GM21717 (cell line): ENCODE data around the gene BLM.
"Not testable (repeated sequence)": the region's sequence is repeated elsewhere in the genome, so short reads cannot be mapped to it uniquely, and the experiment has no call there.

Source experiments
- ATAC-seq: cut with Tn5 transposase; IDR thresholded peaks from one replicate; pipeline ENCODE4 v1.9.1; 2021; ENCODE audit warnings: mild to moderate bottlenecking, moderate library complexity; ENCODE audit not compliant: unreplicated experiment

Gene BLM

DNA sequence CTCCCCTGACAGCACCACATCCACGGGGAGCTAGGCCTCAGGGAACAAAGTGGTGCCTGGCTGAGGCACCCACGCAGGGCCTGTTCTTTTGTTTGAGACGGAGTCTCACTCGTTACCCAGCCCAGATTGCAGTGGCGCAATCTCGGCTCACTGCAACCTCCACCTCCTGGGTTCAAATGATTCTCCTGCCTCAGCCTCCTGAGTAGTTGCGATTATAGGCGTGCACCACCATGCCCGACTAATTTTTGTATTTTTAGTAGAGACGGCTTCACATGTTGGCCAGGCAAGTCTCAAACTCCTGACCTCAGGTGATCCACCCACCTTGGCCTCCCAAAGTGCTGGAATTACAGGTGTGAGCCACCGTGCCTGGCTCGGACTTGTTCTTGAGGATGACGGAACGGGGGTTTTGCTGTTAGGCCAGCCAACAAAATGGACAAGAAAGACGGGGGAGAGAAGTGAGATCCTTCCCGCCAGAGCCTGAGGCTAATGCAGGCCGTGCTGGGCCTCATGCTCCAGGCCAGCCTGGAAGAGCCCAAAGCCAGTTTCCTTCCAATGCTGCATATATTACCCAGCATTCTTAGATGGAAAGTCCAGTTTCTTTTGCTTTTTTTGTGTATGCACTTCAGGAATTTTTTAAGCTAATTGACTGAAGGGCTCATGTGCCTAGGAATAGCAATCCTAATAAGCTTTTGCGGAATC, 123.2 kb downstream of the BLM start:
- no peak for ATAC-seq

DNA sequence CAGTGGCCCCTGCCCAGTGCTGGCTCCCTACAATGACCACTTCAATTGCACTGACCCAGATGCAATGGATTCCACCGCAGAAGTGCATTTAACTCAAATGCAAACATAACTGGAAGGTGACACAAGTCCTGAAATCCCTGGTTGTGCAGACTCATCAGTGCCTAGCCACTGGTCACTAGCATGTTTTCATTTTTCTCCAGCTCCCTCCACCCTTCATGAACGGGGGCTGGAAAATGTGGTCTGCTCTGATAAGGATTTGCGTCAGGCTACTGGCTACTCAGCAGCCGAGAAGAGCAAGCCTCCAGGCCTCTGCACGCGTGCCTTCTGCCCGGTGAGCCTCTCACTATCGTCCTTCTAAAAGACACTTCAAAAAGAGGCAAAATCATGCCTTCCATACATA, 123.8 kb downstream of the BLM start:
- ATAC-seq: no peak

GRCh38 chr15:90844696-90845095, 127.5 kb downstream of the BLM start:
- ATAC-seq: no peak

DNA sequence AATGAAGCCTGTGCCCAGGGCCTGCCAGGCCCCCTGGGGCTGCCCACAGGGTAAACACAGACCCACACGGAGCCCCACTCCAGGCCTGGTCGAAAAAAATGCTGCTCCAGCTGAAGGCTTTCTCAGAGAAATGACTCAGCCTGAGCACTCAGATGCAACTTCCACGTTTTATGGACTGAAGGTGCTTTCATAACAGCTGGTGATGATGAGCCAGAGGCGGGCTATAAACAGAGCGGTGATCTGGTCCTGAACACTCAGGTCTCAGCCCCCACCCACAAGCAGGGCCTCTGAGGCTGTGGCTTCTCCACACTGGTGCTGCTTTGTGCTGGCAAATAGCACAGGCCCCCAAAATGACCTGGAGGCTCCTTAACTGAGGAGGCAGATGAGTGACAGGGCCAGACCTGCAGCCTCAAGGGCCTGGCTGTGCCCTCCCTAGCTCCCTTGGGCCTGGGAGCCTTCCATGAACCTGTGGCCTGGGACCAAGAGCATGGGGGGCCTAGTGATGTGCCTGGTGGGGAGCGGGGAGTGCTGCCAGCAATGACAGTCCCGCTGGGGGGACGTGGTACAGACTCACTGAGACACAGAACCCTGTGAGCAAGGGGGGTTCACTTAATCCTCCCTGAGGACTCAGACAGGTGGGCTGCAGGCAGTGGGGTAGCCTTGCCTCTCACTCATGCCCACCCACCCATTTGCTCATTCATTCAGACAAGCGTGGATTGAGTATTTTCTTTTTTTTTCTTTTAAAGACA, 128.2 kb downstream of the BLM start:
- ATAC-seq: peak; percentile 82

- not testable (repeated sequence) for ATAC-seq
Measured at GRCh38 chr15:90849424-90849823, 132.3 kb downstream of the BLM start.

- ATAC-seq: no peak
Measured at GRCh38 chr15:90851114-90851513, 134.0 kb downstream of the BLM start.

- ATAC-seq: no peak
Measured at GRCh38 chr15:90851940-90852339, 134.8 kb downstream of the BLM start.

GRCh38 chr15:90855139-90855538, 138.0 kb downstream of the BLM start:
- no peak for ATAC-seq

DNA sequence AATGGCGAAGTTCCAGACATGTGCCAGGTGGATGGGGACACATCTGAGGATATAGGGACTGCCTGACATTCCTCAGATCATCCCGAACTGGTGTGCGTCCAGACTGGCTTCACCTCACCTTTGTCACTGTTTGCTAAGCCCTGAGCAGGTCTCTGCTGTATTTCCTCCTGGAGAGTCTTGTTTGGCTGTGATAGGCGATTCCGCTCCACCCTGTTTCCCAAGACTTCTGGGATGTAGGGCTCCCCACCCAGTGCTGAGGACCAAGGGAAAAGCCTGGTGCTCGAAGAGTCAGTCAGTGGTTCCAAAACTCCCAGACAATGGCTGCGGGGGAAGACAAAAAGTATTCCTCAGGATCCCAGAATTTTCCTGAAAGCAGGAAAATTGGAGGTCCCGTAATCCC, 140.2 kb downstream of the BLM start:
- no peak for ATAC-seq

GRCh38 chr15:90857883-90858443, 140.8 kb downstream of the BLM start:
- ATAC-seq: no peak

- ATAC-seq: no peak
Measured at GRCh38 chr15:90859234-90860131, 142.3 kb downstream of the BLM start.

GRCh38 chr15:90860450-90860849, 143.3 kb downstream of the BLM start:
- ATAC-seq: no peak

DNA sequence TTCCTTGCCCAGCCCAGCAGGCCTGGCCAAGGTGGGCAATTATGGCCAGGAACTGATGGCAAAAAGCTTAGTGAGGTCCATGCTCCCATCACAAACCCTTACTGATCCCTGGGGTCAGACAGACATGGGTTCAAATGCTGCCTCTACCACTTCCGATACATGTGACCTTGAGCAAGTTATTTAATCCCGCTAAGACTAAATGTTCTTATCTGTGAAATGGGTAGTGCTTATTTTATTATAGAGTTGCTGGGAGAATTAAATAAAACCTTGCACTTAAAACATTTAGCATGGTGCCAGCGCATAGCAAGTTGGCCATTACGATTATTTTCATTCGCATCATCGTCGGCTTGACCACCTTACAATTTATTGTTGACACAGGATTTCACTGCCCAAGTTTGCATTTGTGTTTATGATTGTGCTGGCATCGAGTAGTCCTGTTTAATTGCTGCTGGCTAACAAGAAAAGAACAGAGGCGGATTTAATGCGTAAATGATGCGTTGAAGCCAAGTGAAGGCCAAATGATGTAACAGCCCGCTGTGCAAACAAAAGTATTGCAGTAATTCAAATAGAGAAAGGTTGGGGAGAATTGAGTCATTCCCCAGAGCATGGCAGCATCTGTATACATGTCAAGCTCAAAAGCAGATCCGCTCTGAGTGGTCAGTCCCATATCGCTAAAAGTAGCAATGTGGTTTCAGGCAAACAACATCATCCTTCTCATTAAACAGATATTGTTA, 144.0 kb downstream of the BLM start:
- no peak for ATAC-seq

DNA sequence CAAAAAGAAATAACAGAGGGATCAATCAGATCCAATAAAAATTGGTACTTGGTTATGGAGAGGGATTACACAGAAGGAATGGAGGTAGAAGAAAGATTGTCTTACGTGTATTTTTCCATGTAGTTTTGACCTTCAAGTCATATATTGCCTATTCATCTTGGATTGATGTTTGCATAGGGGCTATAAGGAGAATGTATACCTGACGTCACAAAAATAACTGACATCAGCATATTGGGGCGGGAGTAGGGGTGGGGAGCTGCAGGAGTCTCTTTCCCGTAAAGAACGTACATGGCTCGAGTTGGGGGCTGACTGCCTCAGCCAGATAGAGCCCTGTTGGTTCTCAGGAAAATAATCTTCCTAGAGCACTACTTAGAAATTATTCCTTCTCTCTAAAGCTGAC, 145.3 kb downstream of the BLM start:
- ATAC-seq: no peak

DNA sequence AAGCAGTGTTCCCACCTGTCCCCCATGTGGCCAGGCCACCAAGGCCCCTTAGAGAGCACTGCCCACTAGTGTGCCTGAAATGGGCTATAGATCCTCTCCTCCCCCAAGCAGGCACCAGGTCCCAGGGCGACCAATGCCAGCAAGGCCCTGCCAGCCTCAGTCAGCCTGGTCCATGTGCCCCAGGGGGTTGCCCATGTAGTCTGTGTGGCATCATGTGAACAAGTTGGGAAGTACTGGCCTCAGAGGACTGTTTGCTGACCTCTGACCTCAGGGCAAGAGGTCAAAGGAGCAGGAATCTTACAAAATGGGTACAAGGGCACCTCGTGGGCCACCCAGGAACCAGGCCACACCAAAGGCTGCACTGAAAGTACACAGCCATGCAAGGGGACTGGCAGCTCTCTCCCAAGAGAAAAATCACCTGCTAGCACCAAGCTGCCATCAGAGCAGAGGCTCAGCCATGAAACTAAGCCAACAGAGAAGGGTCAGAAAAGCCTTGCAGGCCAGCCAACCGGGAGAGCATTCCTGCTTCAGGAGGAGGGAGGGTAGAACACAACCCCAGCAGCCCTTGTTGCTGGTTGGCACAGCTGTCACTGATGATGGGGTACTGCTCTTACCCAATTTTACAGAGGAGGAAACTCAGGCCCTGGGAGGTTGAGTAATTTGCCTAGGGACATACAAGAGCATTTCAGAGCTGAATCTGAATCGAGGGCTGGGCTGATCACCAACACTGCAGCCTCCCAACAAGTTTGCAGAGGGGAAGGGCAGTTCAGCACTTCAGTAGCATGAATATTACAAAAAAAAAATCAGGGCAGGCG, 146.0 kb downstream of the BLM start:
- no peak for ATAC-seq

DNA sequence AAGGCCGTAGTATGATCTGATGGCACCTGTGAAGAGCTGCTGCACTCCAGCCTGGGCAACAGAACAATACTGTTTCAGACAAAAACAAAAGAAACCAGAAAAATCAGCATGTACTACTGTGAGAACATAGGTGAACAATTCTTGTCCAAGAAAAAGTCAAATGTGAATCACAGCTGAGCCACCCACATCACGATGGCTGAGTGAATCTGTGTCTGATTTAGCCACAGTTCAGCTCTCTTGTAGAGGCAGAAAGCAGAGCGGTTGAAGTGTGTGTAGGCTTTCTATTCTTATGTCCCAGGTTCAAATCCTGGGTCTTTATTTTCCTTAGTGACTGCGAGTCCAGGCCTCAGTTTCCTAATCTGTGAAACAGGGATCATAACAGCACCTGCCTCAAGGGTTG, 146.8 kb downstream of the BLM start:
- ATAC-seq: no peak

GRCh38 chr15:90864507-90864906, 147.4 kb downstream of the BLM start:
- no peak for ATAC-seq

GRCh38 chr15:90865702-90866101, 148.6 kb downstream of the BLM start:
- no peak for ATAC-seq
